Activated CD4-positive, alpha-beta memory T cell treated with anti-CD3 and anti-CD28 coated beads for 36 hours (primary cell): ENCODE results near the gene CHRNA9. TPM values are rescaled to one million over a fixed set of nuclear protein-coding genes. Genes with fewer than 3 reads are reported as not detected.
"Not testable (repeated sequence)": the region's sequence is repeated elsewhere in the genome, so short reads cannot be mapped to it uniquely, and the experiment has no call there.

Source experiments
- CTCF ChIA-PET: fragments of 350-600 bp; sonication (Branson Sonifier 250); formaldehyde crosslinking; loops from one replicate; lab custom pipeline; 2021; ENCODE audit warnings: antibody characterized with exemption, inconsistent platforms; lab: Charles Lee
- POLR2A ChIA-PET: fragments of 350-600 bp; sonication (Branson Sonifier 250); formaldehyde crosslinking; loops from one replicate; lab custom pipeline; 2021; ENCODE audit warnings: antibody characterized with exemption; lab: Charles Lee
- DNase-seq: peaks from one replicate; pipeline ENCODE4 v3.0.0-alpha.2; 2020
- H3K27ac Mint-ChIP-seq: one replicate; pipeline ENCODE4 v1.8.0; 2021; ENCODE audit warnings: mixed read lengths
- H3K27me3 Mint-ChIP-seq: one replicate; pipeline ENCODE4 v1.8.0; 2021; ENCODE audit warnings: mixed read lengths
- H3K36me3 Mint-ChIP-seq: one replicate; pipeline ENCODE4 v1.8.0; 2021; ENCODE audit warnings: mixed read lengths
- H3K4me1 Mint-ChIP-seq: one replicate; pipeline ENCODE4 v1.8.0; 2021; ENCODE audit warnings: low read depth, mixed read lengths
- H3K4me3 Mint-ChIP-seq: one replicate; pipeline ENCODE4 v1.8.0; 2021; ENCODE audit warnings: mild to moderate bottlenecking, mixed read lengths
- H3K9me3 Mint-ChIP-seq: one replicate; pipeline ENCODE4 v1.8.0; 2021; ENCODE audit warnings: mixed read lengths
- intact Hi-C: fragments of 100-400 bp; cut with micrococcal nuclease; formaldehyde crosslinking; loops from one replicate; pipeline ENCODE4 v1.15.1; 2023
- total RNA-seq, 2 experiments: library from RNA; stranded (reverse); gene quantifications; one replicate each; pipeline ENCODE4 v1.2.3, GENCODE V29; 2021

CHRNA9 gene
- total RNA-seq, 2 experiments from 2014 or later, result 0.10 to 0.17 TPM

DNA sequence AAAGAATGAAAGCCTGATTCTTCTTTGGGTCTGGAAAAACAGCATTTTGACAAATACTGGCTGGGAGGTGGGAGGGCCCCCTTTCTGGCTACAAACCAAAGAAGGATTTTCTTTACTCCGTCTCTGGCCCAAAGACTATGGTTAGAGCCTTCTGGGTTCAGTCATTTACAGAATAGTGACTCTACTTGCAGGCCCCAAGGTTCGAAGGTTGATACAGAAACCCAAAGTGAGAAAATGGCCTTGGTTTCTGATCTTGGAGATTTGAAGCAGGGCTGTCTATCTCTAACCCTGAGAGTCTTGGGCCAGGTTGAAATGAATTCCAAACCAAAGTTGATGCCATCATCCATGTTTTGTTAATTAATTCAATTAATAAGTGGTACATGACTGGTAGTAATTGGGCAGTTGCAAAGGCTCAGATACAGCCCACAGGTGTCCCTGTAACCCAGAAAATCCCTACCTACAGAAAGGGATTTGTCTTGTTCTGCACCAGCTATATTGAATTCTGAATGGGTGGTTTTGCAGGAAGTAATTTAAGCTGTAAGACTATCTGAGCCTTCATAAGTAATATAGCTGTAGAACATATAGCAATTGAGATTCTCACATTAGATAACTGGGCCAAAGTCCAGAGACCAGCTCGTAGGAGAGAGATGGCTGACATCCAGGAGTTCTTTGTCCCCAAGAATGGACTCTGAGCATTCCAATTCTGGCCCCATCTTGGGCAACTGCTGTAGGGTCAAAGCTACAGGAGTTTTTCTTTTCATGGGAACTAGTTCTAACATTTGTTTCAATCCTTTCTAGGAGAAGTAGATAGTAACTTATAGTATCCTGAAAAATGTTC, 34.5 kb downstream of the CHRNA9 start:
- Mint-ChIP-seq H3K27me3 (no peaks in the 10 kb centered on the region), H3K36me3 (no peaks in the 10 kb centered on the region), H3K27ac (no peak overlapping the region), H3K9me3 (no peaks in the 10 kb centered on the region), H3K4me3 (no peak overlapping the region), H3K4me1 (no peaks in the 10 kb centered on the region)
- intact Hi-C loops, result no loop called here
- DNase-seq, result no peak
- CTCF ChIA-PET, result no interaction called here
- POLR2A ChIA-PET, result no interaction called here

- H3K4me3 Mint-ChIP-seq, result no peak overlapping the region
- CTCF ChIA-PET, result no interaction called here
- H3K4me1 Mint-ChIP-seq, result no peaks in the 10 kb centered on the region
- no peak overlapping the region for H3K27ac Mint-ChIP-seq
- no peaks in the 10 kb centered on the region for H3K9me3 Mint-ChIP-seq
- DNase-seq, result no peak
- intact Hi-C loops, result no loop called here
- no peaks in the 10 kb centered on the region for H3K27me3 Mint-ChIP-seq
- H3K36me3 Mint-ChIP-seq, result no peaks in the 10 kb centered on the region
- POLR2A ChIA-PET, result no interaction called here
Observed at GRCh38 chr4:40372651-40373050, 37.5 kb downstream of the CHRNA9 start.

- POLR2A ChIA-PET, result no interaction called here
- H3K4me1 Mint-ChIP-seq, result no peaks in the 10 kb centered on the region
- no peak overlapping the region for H3K4me3 Mint-ChIP-seq
- CTCF ChIA-PET, result interaction anchor here (0.9 kb wide), 1 partner anchor 345 kb away, joined by 4 read pairs; no protein-coding TSS in a partner anchor
- H3K27ac Mint-ChIP-seq, result no peak overlapping the region
- H3K36me3 Mint-ChIP-seq, result no peaks in the 10 kb centered on the region
- no peaks in the 10 kb centered on the region for H3K9me3 Mint-ChIP-seq
- intact Hi-C loops, result no loop called here
- no peak for DNase-seq
- no peaks in the 10 kb centered on the region for H3K27me3 Mint-ChIP-seq
Observed at GRCh38 chr4:40373636-40374035, 38.5 kb downstream of the CHRNA9 start.

DNA sequence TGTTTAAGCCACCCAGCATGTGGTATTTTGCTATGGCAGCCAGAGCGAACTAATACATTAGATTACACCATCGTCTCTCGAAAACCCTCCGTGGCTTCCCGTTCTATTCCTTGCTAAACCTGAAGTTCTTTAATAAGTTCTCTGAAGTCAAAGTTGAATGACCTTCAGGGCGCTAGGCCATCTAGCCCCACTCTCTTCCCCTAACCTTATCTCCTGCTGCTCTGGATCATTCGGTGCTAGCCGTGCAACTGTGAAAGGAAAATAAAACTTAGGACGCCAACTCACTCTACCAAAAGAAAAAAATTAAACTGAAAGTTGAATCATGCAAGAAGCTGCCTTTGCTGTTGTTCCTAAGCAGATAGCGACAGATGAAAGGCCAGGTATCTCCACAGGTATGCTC, 40.0 kb downstream of the CHRNA9 start:
- CTCF ChIA-PET, result no interaction called here
- POLR2A ChIA-PET, result no interaction called here
- Mint-ChIP-seq H3K27me3 (no peaks in the 10 kb centered on the region), H3K4me3 (no peak overlapping the region), H3K4me1 (no peaks in the 10 kb centered on the region), H3K9me3 (no peaks in the 10 kb centered on the region), H3K27ac (no peak overlapping the region), H3K36me3 (no peaks in the 10 kb centered on the region)
- DNase-seq, result no peak
- intact Hi-C loops, result no loop called here

DNA sequence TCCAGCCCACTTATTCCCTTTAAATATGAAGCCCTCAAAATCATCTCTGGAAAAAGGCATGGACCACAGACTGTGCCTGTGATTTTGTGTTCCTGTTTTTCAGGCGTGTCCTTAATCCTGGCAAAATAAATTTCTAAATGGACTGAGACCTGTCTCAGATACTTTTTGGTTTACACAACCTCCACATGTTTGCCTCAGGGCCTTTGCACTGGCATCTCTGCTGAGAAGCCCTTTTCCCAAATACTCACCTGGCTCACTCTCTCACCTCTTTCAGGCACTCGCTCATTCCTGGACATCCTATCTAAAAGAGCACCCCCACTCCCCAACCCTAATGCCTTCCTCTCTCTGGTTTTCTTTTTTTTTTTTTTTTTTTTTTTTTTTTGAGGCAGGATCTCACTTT, 40.5 kb downstream of the CHRNA9 start:
- no peaks in the 10 kb centered on the region for H3K36me3 Mint-ChIP-seq
- no peak overlapping the region for H3K27ac Mint-ChIP-seq
- H3K27me3 Mint-ChIP-seq, result no peaks in the 10 kb centered on the region
- intact Hi-C loops, result no loop called here
- ChIA-PET POLR2A (no interaction called here), CTCF (no interaction called here)
- no peak for DNase-seq
- H3K4me1 Mint-ChIP-seq, result no peaks in the 10 kb centered on the region
- no peak overlapping the region for H3K4me3 Mint-ChIP-seq
- H3K9me3 Mint-ChIP-seq, result no peaks in the 10 kb centered on the region

GRCh38 chr4:40377512-40378365, 42.6 kb downstream of the CHRNA9 start:
- H3K36me3 Mint-ChIP-seq, result no peaks in the 10 kb centered on the region
- DNase-seq, result no peak
- intact Hi-C loops, result no loop called here
- ChIA-PET CTCF (interaction anchor here (1.7 kb wide), 1 partner anchor 52 kb away, joined by 5 read pairs; no protein-coding TSS in a partner anchor), POLR2A (no interaction called here)
- no peak overlapping the region for H3K27ac Mint-ChIP-seq
- H3K4me1 Mint-ChIP-seq, result no peaks in the 10 kb centered on the region
- no peak overlapping the region for H3K4me3 Mint-ChIP-seq
- no peaks in the 10 kb centered on the region for H3K9me3 Mint-ChIP-seq
- H3K27me3 Mint-ChIP-seq, result no peaks in the 10 kb centered on the region

- CTCF ChIA-PET, result interaction anchor here (1.7 kb wide), 1 partner anchor 53 kb away, joined by 5 read pairs; no protein-coding TSS in a partner anchor
- POLR2A ChIA-PET, result no interaction called here
- Mint-ChIP-seq H3K27me3 (no peaks in the 10 kb centered on the region), H3K36me3 (no peaks in the 10 kb centered on the region), H3K9me3 (no peaks in the 10 kb centered on the region), H3K27ac (no peak overlapping the region), H3K4me1 (no peaks in the 10 kb centered on the region), H3K4me3 (no peak overlapping the region)
- intact Hi-C loops, result no loop called here
- DNase-seq, result no peak
Observed at GRCh38 chr4:40378619-40379018, 43.5 kb downstream of the CHRNA9 start.

- Mint-ChIP-seq H3K9me3 (no peaks in the 10 kb centered on the region), H3K36me3 (no peaks in the 10 kb centered on the region), H3K27ac (no peak overlapping the region), H3K4me3 (no peak overlapping the region), H3K27me3 (no peaks in the 10 kb centered on the region), H3K4me1 (no peaks in the 10 kb centered on the region)
- intact Hi-C loops, result no loop called here
- CTCF ChIA-PET, result interaction anchor here (1.7 kb wide), 1 partner anchor 54 kb away, joined by 5 read pairs; no protein-coding TSS in a partner anchor
- POLR2A ChIA-PET, result no interaction called here
- no peak for DNase-seq
Observed at GRCh38 chr4:40379248-40379647, 44.1 kb downstream of the CHRNA9 start.

DNA sequence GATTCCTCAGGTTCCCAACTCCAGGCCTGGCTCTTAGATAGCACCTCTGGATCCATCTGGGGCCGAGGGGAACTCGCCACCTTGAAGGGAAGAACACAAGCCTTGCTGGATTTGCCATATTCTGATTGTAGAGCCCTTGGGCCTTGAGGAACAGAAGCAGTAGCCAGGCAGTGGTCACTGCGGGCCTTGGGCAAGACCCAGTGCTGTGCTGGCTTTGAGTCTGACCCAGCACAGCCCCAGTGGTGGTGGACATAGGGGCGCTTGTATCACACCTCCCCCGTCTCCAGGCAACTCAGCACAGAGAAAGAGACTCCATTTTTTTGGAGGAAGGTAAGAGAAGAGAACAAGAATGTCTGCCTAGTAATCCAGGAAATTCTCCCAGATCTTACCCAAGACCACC, 45.5 kb downstream of the CHRNA9 start:
- intact Hi-C loops, result no loop called here
- H3K4me3 Mint-ChIP-seq, result no peak overlapping the region
- no peaks in the 10 kb centered on the region for H3K27me3 Mint-ChIP-seq
- POLR2A ChIA-PET, result no interaction called here
- no peaks in the 10 kb centered on the region for H3K4me1 Mint-ChIP-seq
- DNase-seq, result no peak
- H3K27ac Mint-ChIP-seq, result no peak overlapping the region
- H3K36me3 Mint-ChIP-seq, result no peaks in the 10 kb centered on the region
- H3K9me3 Mint-ChIP-seq, result no peaks in the 10 kb centered on the region
- CTCF ChIA-PET, result no interaction called here

- no peaks in the 10 kb centered on the region for H3K4me1 Mint-ChIP-seq
Observed at GRCh38 chr4:40388239-40388638, 53.1 kb downstream of the CHRNA9 start.

DNA sequence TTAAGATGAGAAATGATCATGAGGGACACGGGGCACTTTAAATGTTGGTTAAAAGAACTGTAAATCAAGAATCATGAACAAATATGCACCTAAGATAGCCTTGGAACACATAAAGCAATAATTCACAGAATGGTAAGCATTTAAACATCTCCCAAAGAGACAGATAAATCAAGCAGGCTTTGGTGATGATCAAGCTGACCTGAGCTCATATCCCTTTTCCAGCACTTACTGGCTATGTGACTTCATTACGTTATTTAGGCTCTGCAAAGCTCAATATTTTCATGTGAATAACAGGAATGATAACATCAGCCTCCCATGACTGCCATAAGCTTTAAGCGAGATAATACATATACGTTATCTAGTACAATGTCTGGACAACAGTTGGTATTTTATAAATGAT, 54.9 kb downstream of the CHRNA9 start:
- Mint-ChIP-seq H3K9me3 (no peaks in the 10 kb centered on the region), H3K4me3 (no peak overlapping the region), H3K36me3 (no peaks in the 10 kb centered on the region), H3K4me1 (no peaks in the 10 kb centered on the region), H3K27ac (no peak overlapping the region), H3K27me3 (no peaks in the 10 kb centered on the region)
- CTCF ChIA-PET, result interaction anchor here (0.6 to 0.9 kb wide), 2 partner anchors 52 to 65 kb away, joined by 3 read pairs; no protein-coding TSS in a partner anchor
- DNase-seq, result no peak
- POLR2A ChIA-PET, result no interaction called here
- intact Hi-C loops, result no loop called here

More at GRCh38 chr4:40388239-40388638, 53.1 kb downstream of the CHRNA9 start:
- H3K27me3 Mint-ChIP-seq, result no peaks in the 10 kb centered on the region
- no peaks in the 10 kb centered on the region for H3K9me3 Mint-ChIP-seq
- no peak overlapping the region for H3K27ac Mint-ChIP-seq
- DNase-seq, result no peak
- intact Hi-C loops, result no loop called here
- CTCF ChIA-PET, result no interaction called here
- no peak overlapping the region for H3K4me3 Mint-ChIP-seq
- H3K36me3 Mint-ChIP-seq, result no peaks in the 10 kb centered on the region
- POLR2A ChIA-PET, result no interaction called here

GRCh38 chr4:40392241-40392640, 57.1 kb downstream of the CHRNA9 start:
- H3K4me1 Mint-ChIP-seq, POLR2A ChIA-PET, H3K27ac Mint-ChIP-seq, intact Hi-C loops, DNase-seq, H3K4me3 Mint-ChIP-seq, H3K9me3 Mint-ChIP-seq, H3K27me3 Mint-ChIP-seq, H3K36me3 Mint-ChIP-seq: not testable (repeated sequence)
- CTCF ChIA-PET, result interaction anchor here (0.8 kb wide), 1 partner anchor 12 kb away, joined by 3 read pairs; no protein-coding TSS in a partner anchor
